CD4-positive, alpha-beta T cell treated with Interleukin-6 at 100 ng/mL for 8 hours (primary cell): Measurements from ENCODE around the gene HTR4.
A peak's percentile ranks its signal among the peaks of the same experiment; 100 is the strongest.

Source experiments
- DNase-seq: peaks from one replicate; pipeline ENCODE4 v3.0.0-alpha.2; 2020; ENCODE audit warnings: mixed read lengths, low spot score

HTR4 gene

GRCh38 chr5:148663509-148663908 is 9.2 kb upstream of the HTR4 start:
- no peak for DNase-seq

GRCh38 chr5:148660346-148660660 is 6.0 kb upstream of the HTR4 start:
- no peak for DNase-seq

GRCh38 chr5:148659641-148660345 is 5.5 kb upstream of the HTR4 start:
- DNase-seq: no peak

GRCh38 chr5:148653291-148653835 is 964 bp downstream of the HTR4 start:
- no peak for DNase-seq

GRCh38 chr5:148651528-148651927 is 2.8 kb downstream of the HTR4 start:
- DNase-seq: no peak

- no peak for DNase-seq
These were observed 8.8 kb downstream of the HTR4 start for GRCh38 chr5:148645527-148645926.

- DNase-seq: no peak
These were observed 12.6 kb downstream of the HTR4 start for GRCh38 chr5:148641735-148642134.

GRCh38 chr5:148640471-148640870 is 13.9 kb downstream of the HTR4 start:
- DNase-seq: no peak

GRCh38 chr5:148639081-148639480 is 15.2 kb downstream of the HTR4 start:
- DNase-seq: no peak

- DNase-seq: no peak
These were observed 18.0 kb downstream of the HTR4 start for GRCh38 chr5:148636353-148636752.

GRCh38 chr5:148635321-148636083 is 18.8 kb downstream of the HTR4 start:
- no peak for DNase-seq

- no peak for DNase-seq
These were observed 21.3 kb downstream of the HTR4 start for GRCh38 chr5:148633067-148633377.

- no peak for DNase-seq
These were observed 21.9 kb downstream of the HTR4 start for GRCh38 chr5:148632255-148633066.

GRCh38 chr5:148626986-148627385 is 27.3 kb downstream of the HTR4 start:
- no peak for DNase-seq

- no peak for DNase-seq
These were observed 28.2 kb downstream of the HTR4 start for GRCh38 chr5:148626081-148626613.

- DNase-seq: no peak
These were observed 29.1 kb downstream of the HTR4 start for GRCh38 chr5:148625250-148625649.

- DNase-seq: no peak
These were observed 30.6 kb downstream of the HTR4 start for GRCh38 chr5:148623741-148624140.

GRCh38 chr5:148623101-148623500 is 31.2 kb downstream of the HTR4 start:
- no peak for DNase-seq

GRCh38 chr5:148620696-148621095 is 33.6 kb downstream of the HTR4 start:
- DNase-seq: peak; percentile 21

- DNase-seq: no peak
These were observed 34.2 kb downstream of the HTR4 start for GRCh38 chr5:148620091-148620490.

GRCh38 chr5:148619484-148619883 is 34.8 kb downstream of the HTR4 start:
- DNase-seq: no peak

GRCh38 chr5:148615644-148616275 is 38.6 kb downstream of the HTR4 start:
- DNase-seq: no peak
